ENCODE results near the gene TMSB10. TPM values are rescaled to one million over a fixed set of nuclear protein-coding genes. Genes with fewer than 3 reads are reported as not detected.
"Not testable (repeated sequence)": the region's sequence is repeated elsewhere in the genome, so short reads cannot be mapped to it uniquely, and the experiment has no call there.

The TMSB10 gene
- total and polyA plus RNA-seq, 10 donors, result 1,416 to 3,827 (median 2,602) TPM

DNA sequence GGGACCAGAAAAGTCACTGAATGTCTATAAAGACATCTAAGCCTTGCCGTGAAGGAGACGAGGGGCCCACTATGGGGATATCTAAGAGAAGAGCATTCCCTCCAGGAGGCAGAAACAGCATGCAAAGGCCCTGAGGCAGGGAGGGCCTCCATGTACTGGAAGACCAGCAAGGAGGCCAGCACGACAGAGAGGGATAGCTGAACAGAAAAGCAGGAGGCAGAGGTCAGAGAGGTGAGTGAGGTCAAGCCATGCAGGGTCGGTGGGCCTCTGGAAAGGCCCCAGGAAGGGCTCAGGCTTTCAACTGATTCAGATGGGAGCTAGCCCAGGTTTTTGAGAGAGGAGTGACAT is 30.3 kb upstream of the TMSB10 start:
- H3K4me3 ChIP-seq, result no peak overlapping the region
- 66 to 87% (median 82%) methylated on average over 4 of the region's 4 CpGs for WGBS, 5 donors
- peaks cover 2 to 23% (median 11%) of the 10 kb centered on the region in 6 donors for H3K4me1 ChIP-seq
- peaks cover 0 to 21% (median 8%) of the 10 kb centered on the region in 7 donors for H3K27me3 ChIP-seq (replicated peaks in 1 of 7)
- no peaks in the 10 kb centered on the region for H3K9me3 ChIP-seq
- no peaks in the 10 kb centered on the region for H3K36me3 ChIP-seq
- no peak for DNase-seq
- intact Hi-C loops (cut with DNase I; ENCODE audit: low total_unique reads), result no loop called here
- TF ChIP-seq POLR2AphosphoS5 (IDR thresholded peaks at IDR 0.05) (no peak), POLR2A (IDR thresholded peaks at IDR 0.05) (no peak)
- TF ChIP-seq, protein P1, sequence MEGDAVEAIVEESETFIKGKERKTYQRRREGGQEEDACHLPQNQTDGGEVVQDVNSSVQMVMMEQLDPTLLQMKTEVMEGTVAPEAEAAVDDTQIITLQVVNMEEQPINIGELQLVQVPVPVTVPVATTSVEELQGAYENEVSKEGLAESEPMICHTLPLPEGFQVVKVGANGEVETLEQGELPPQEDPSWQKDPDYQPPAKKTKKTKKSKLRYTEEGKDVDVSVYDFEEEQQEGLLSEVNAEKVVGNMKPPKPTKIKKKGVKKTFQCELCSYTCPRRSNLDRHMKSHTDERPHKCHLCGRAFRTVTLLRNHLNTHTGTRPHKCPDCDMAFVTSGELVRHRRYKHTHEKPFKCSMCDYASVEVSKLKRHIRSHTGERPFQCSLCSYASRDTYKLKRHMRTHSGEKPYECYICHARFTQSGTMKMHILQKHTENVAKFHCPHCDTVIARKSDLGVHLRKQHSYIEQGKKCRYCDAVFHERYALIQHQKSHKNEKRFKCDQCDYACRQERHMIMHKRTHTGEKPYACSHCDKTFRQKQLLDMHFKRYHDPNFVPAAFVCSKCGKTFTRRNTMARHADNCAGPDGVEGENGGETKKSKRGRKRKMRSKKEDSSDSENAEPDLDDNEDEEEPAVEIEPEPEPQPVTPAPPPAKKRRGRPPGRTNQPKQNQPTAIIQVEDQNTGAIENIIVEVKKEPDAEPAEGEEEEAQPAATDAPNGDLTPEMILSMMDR (IDR thresholded peaks at IDR 0.05 in 8 of 11, conservative IDR thresholded peaks at IDR 0.05 in 3 of 11), result no peak
- H3K27ac ChIP-seq, result peak overlapping the region in 4 of 8 donors; percentile 5 to 42 (median 14)

DNA sequence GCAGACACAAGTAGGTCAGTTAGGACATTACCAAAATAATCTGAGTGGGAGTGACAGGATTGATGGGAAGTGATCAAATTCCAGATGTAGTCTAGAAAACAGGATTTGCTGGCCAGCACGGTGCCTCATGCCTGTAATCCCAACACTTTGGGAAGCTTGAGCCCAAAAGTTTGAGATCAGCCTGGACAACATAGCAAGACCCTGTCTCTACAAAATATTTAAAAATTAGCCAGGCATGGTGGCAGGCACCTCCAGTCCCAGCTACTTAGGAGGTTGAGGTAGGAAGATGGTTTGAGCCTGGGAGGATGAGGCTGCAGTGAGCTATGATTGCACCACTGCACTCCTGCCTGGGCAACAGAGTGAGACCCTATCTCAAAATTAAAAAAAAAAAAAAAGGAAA is 29.8 kb upstream of the TMSB10 start:
- H3K27ac ChIP-seq, result peak overlapping the region in 2 of 8 donors; percentile 21 to 42
- intact Hi-C loops (cut with DNase I; ENCODE audit: low total_unique reads); H3K4me3 ChIP-seq; DNase-seq; H3K9me3 ChIP-seq; H3K36me3 ChIP-seq: not testable (repeated sequence)
- H3K27me3 ChIP-seq (replicated peaks in 1 of 7), result peaks cover 2 to 25% (median 12%) of the 10 kb centered on the region in 7 donors
- 74 to 96% (median 92%) methylated on average over 1 of the region's 1 CpG for WGBS, 5 donors
- peaks cover 5 to 27% (median 16%) of the 10 kb centered on the region in 6 donors for H3K4me1 ChIP-seq

DNA sequence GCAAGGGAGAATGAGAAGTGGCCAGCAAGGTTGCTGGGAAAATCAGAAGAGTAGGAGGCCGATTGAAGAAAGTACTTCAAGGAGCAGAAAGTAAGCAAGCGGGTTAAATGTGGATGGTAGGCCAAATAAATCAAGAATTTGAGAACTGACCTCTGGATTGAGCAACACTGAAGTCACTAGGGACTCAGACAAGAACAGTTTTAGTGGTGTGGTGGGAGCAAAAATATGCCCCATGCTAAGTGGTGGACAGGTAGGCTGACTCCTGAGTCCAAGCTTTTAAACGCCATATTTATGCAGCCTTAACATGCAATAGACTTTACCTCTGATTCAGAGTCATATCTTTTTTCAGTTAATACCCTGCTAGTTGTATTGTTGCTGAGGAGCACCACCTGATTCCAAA is 29.1 kb upstream of the TMSB10 start:
- H3K36me3 ChIP-seq, result no peaks in the 10 kb centered on the region
- intact Hi-C loops (cut with DNase I; ENCODE audit: low total_unique reads), result no loop called here
- no peak overlapping the region for H3K27ac ChIP-seq
- no peak for TF ChIP-seq POLR2A (IDR thresholded peaks at IDR 0.05)
- TF ChIP-seq, protein P1 (IDR thresholded peaks at IDR 0.05 in 8 of 11, conservative IDR thresholded peaks at IDR 0.05 in 3 of 11), result no peak
- TF ChIP-seq POLR2AphosphoS5 (IDR thresholded peaks at IDR 0.05), result no peak
- WGBS, 5 donors, result 70 to 99% (median 92%) methylated on average over 3 of the region's 3 CpGs
- H3K9me3 ChIP-seq, result no peaks in the 10 kb centered on the region
- peaks cover 8 to 35% (median 23%) of the 10 kb centered on the region in 6 donors for H3K4me1 ChIP-seq
- H3K27me3 ChIP-seq (replicated peaks in 1 of 7), result peaks cover 4 to 33% (median 20%) of the 10 kb centered on the region in 7 donors
- no peak for DNase-seq
- H3K4me3 ChIP-seq, result no peak overlapping the region

DNA sequence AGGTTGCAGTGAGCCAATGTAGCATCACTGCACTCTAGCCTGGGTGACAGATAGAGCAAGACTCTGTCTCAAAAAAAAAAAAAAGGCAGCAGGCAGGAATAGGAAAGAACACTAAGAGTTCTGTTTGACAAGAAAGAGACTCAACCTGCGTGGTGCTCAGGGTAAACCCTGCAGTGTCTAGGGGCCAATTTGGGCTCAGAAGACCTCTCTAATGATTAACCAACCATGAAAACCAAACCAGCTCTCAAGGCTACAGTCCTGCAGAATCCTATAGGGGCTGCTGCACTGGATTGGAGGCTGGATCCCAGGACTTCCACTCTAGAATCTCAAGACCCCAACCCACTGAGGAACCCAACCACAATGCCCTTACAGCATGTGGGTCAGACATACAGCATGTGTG is 27.0 kb upstream of the TMSB10 start:
- no peak for DNase-seq
- peaks cover 8 to 52% (median 35%) of the 10 kb centered on the region in 6 donors for H3K4me1 ChIP-seq
- no peaks in the 10 kb centered on the region for H3K9me3 ChIP-seq
- H3K36me3 ChIP-seq, result no peaks in the 10 kb centered on the region
- 38 to 75% (median 59%) methylated on average over 1 of the region's 1 CpG for WGBS, 5 donors
- intact Hi-C loops (cut with DNase I; ENCODE audit: low total_unique reads), result no loop called here
- H3K4me3 ChIP-seq, result no peak overlapping the region
- H3K27ac ChIP-seq, result peak overlapping the region in 2 of 8 donors; percentile 22 to 77
- H3K27me3 ChIP-seq (replicated peaks in 1 of 7), result peaks cover 4 to 39% (median 25%) of the 10 kb centered on the region in 7 donors
- TF ChIP-seq, protein P1 (IDR thresholded peaks at IDR 0.05 in 8 of 11, conservative IDR thresholded peaks at IDR 0.05 in 3 of 11), result no peak
- TF ChIP-seq POLR2AphosphoS5 (IDR thresholded peaks at IDR 0.05), result no peak
